Erythroblast (primary cell): ENCODE results near the gene AOPEP.

Source experiments
- GATA1 ChIP-seq: IDR thresholded peaks from 2 replicates; pipeline ENCODE4 v1.6.1; 2011; ENCODE audit warnings: low read depth, mild to moderate bottlenecking, control low read depth, low read length, moderate library complexity
- POLR2A ChIP-seq: IDR thresholded peaks from 2 replicates; pipeline ENCODE4 v1.6.1; 2011; ENCODE audit warnings: mild to moderate bottlenecking, low read length

DNA sequence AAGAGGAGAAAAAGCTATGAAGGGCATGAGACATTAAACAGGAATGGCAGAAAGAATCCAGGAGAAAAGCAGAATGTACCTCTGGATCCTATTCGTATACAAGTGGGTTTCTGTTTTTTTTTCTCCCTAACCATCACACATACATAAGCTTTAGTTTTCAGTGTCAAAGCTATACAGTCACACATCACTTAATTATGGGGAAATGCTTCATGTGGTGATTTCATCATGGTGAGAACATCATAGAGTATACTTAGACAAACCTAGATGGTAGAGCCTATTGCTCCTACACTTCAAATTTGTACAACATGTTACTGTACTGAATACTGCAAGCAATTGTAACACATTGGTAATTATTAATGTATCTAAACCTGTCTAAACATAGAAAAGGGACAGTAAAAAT lies 290.6 kb downstream of the AOPEP start:
- TF ChIP-seq POLR2A (no peak), GATA1 (no peak)
